Naive thymus-derived CD4-positive, alpha-beta T cell (primary cell): ENCODE measurements around the gene STAT3. TPM values are rescaled to one million over a fixed set of nuclear protein-coding genes. Genes with fewer than 3 reads are reported as not detected.

ENCODE experiments used
- ATAC-seq: fragments of 150-1000 bp; cut with Tn5 transposase; 2 replicates; pipeline ENCODE4 v1.10.0; 2021; ENCODE audit warnings: mild to moderate bottlenecking, moderate library complexity
- CTCF ChIA-PET: fragments of 350-600 bp; sonication (Branson Sonifier 250); formaldehyde crosslinking; loops from one replicate; lab custom pipeline; 2021; ENCODE audit warnings: antibody characterized with exemption; lab: Charles Lee
- POLR2A ChIA-PET: fragments of 350-600 bp; sonication (Branson Sonifier 250); formaldehyde crosslinking; loops from one replicate; lab custom pipeline; 2021; ENCODE audit warnings: antibody characterized with exemption, inconsistent platforms; lab: Charles Lee
- DNase-seq, 9 donors: peaks; one replicate each; pipeline versions ENCODE4 v3.0.0 to v3.0.0-alpha.2; 2020 to 2022; ENCODE audit warnings: mixed read lengths in 1 of 9
- H3K27ac ChIP-seq: one replicate; pipeline ENCODE4 v1.7.0; 2013; ENCODE audit warnings: mild to moderate bottlenecking, low read depth, low read length, moderate library complexity
- H3K27me3 ChIP-seq, 2 donors: one replicate each; pipeline ENCODE4 v1.7.0; 2013; ENCODE audit warnings: low read length in 2 of 2, mild to moderate bottlenecking in 2 of 2, moderate library complexity in 2 of 2; ENCODE audit not compliant: control insufficient read depth in 2 of 2, insufficient read depth in 2 of 2
- H3K36me3 ChIP-seq, 3 experiments: 1 replicate in 2 of 3; 2 replicates in 1 of 3; pipeline ENCODE4 v1.7.0; 2013; ENCODE audit warnings: low read length in 3 of 3, mild to moderate bottlenecking in 3 of 3, moderate library complexity in 1 of 3; ENCODE audit not compliant: insufficient read depth in 3 of 3, control insufficient read depth in 2 of 3
- H3K4me1 ChIP-seq, 2 donors: one replicate each; pipeline ENCODE4 v1.7.0; 2013; ENCODE audit warnings: low read length in 2 of 2, mild to moderate bottlenecking in 2 of 2, moderate library complexity in 1 of 2; ENCODE audit not compliant: control insufficient read depth in 2 of 2, insufficient read depth in 2 of 2
- H3K4me3 ChIP-seq: 2 replicates; pipeline ENCODE4 v1.7.0; 2013; ENCODE audit warnings: mild to moderate bottlenecking, low read length
- H3K9me3 ChIP-seq, 3 experiments: 1 replicate in 2 of 3; 2 replicates in 1 of 3; pipeline ENCODE4 v1.7.0; 2013; ENCODE audit warnings: low read length in 3 of 3; ENCODE audit not compliant: control insufficient read depth in 2 of 3
- H3K27ac Mint-ChIP-seq, 9 donors: one replicate each; pipeline ENCODE4 v1.8.0; 2020 to 2022; ENCODE audit warnings: mixed read lengths in 9 of 9, mild to moderate bottlenecking in 8 of 9, moderate library complexity in 5 of 9, inconsistent platforms in 2 of 9
- H3K27me3 Mint-ChIP-seq, 5 donors: one replicate each; pipeline ENCODE4 v1.8.0; 2021 to 2022; ENCODE audit warnings: mixed read lengths in 5 of 5, mild to moderate bottlenecking in 1 of 5
- H3K36me3 Mint-ChIP-seq, 5 donors: one replicate each; pipeline ENCODE4 v1.8.0; 2020 to 2022; ENCODE audit warnings: mixed read lengths in 5 of 5, mild to moderate bottlenecking in 3 of 5, inconsistent platforms in 1 of 5
- H3K4me1 Mint-ChIP-seq, 7 donors: one replicate each; pipeline ENCODE4 v1.8.0; 2020 to 2022; ENCODE audit warnings: mixed read lengths in 7 of 7, mild to moderate bottlenecking in 3 of 7, inconsistent platforms in 1 of 7
- H3K4me3 Mint-ChIP-seq, 10 donors: one replicate each; pipeline ENCODE4 v1.8.0; 2020 to 2022; ENCODE audit warnings: mild to moderate bottlenecking in 10 of 10, mixed read lengths in 10 of 10, moderate library complexity in 6 of 10, inconsistent platforms in 2 of 10
- H3K9me3 Mint-ChIP-seq, 11 donors: one replicate each; pipeline ENCODE4 v1.8.0; 2020 to 2022; ENCODE audit warnings: mixed read lengths in 11 of 11, mild to moderate bottlenecking in 4 of 11, inconsistent platforms in 1 of 11, moderate library complexity in 1 of 11
- intact Hi-C, 2 donors: fragments of 100-400 bp; cut with micrococcal nuclease; formaldehyde crosslinking; loops; one replicate each; pipeline ENCODE4 v1.15.1; 2023
- polyA plus RNA-seq, 2 donors: library from polyadenylated mRNA; unstranded; fragments of 300-500 nt; fragmentation: Illumina TruSeq; gene quantifications; one replicate each; pipeline ENCODE4 v1.2.3, GENCODE V29; 2021
- total RNA-seq, 6 experiments: library from RNA in 5 of 6; stranded (reverse) in 5 of 6; gene quantifications; 1 replicate in 5 of 6; 2 replicates in 1 of 6; pipeline ENCODE4 v1.2.3 and lab custom pipeline; 2021 to 2026

Gene STAT3
- total and polyA plus RNA-seq, 7 experiments from 2014 or later: 133 to 275 (median 189) TPM

GRCh38 chr17:42312285-42313130 lies 75.7 kb downstream of the STAT3 start:
- H3K36me3 Mint-ChIP-seq: peaks cover 0 to 37% (median 10%) of the 10 kb centered on the region in 5 donors
- DNase-seq (peak; percentile 62 to 81 (median 74)), ATAC-seq (peak; percentile 82)
- peak overlapping the region; percentile 54 to 82 (median 72) for H3K4me3 Mint-ChIP-seq
- no peaks in the 10 kb centered on the region for H3K27me3 Mint-ChIP-seq
- Histone ChIP-seq H3K4me3 (peak overlapping the region; percentile 24), H3K27ac (peak overlapping the region; percentile 69), H3K27me3 (no peaks in the 10 kb centered on the region), H3K9me3 (no peaks in the 10 kb centered on the region), H3K4me1 (peaks cover 13 to 67% of the 10 kb centered on the region in 2 donors), H3K36me3 (peaks cover 7 to 50% (median 8%) of the 10 kb centered on the region in 3 experiments)
- peaks cover 49 to 94% (median 79%) of the 10 kb centered on the region in 7 donors for H3K4me1 Mint-ChIP-seq
- H3K9me3 Mint-ChIP-seq: no peaks in the 10 kb centered on the region
- intact Hi-C loops: loop anchor here (1.0 to 10.0 kb wide), 9 partner anchors 11 to 362 kb away; partner anchors contain the start of genes ATP6V0A1 (in 1 of the 2), DNAJC7 (in 1 of the 2), PLEKHH3 (in 1 of the 2) and STAT5A (in 1 of the 2)
- H3K27ac Mint-ChIP-seq: peak overlapping the region; percentile 62 to 94 (median 85)
- POLR2A ChIA-PET: interaction anchor here (0.6 to 9.1 kb wide), 19 partner anchors 9 to 295 kb away, joined by 3 to 88 read pairs (median 7); partner anchors contain the start of genes DNAJC7, STAT3, STAT5A and STAT5B
- CTCF ChIA-PET: interaction anchor here (0.5 to 9.4 kb wide), 19 partner anchors 10 to 303 kb away, joined by 3 to 54 read pairs (median 4); partner anchors contain the start of gene STAT3

GRCh38 chr17:42312035-42312284 lies 76.3 kb downstream of the STAT3 start:
- H3K36me3 Mint-ChIP-seq: peaks cover 0 to 38% (median 11%) of the 10 kb centered on the region in 5 donors
- no peak for ATAC-seq

GRCh38 chr17:42311240-42312034 lies 76.8 kb downstream of the STAT3 start:
- peaks cover 0 to 34% (median 13%) of the 10 kb centered on the region in 5 donors for H3K36me3 Mint-ChIP-seq
- H3K9me3 Mint-ChIP-seq: no peaks in the 10 kb centered on the region
- Histone ChIP-seq H3K4me1 (peaks cover 13 to 62% of the 10 kb centered on the region in 2 donors), H3K27ac (peak overlapping the region; percentile 69), H3K36me3 (peaks cover 7 to 47% (median 15%) of the 10 kb centered on the region in 3 experiments), H3K9me3 (no peaks in the 10 kb centered on the region), H3K4me3 (no peak overlapping the region), H3K27me3 (no peaks in the 10 kb centered on the region)
- H3K4me3 Mint-ChIP-seq: peak overlapping the region; percentile 62 to 82 (median 72)
- ATAC-seq (peak; percentile 16), DNase-seq (peak in 2 of 9 donors; percentile 14 to 20)
- POLR2A ChIA-PET: interaction anchor here (0.6 to 9.1 kb wide), 16 partner anchors 10 to 480 kb away, joined by 3 to 88 read pairs (median 8); partner anchors contain the start of genes STAT3, STAT5A and STAT5B
- CTCF ChIA-PET: interaction anchor here (0.6 to 9.4 kb wide), 15 partner anchors 8 to 206 kb away, joined by 3 to 54 read pairs (median 4); partner anchors contain the start of gene STAT3
- H3K4me1 Mint-ChIP-seq: peaks cover 47 to 93% (median 78%) of the 10 kb centered on the region in 7 donors
- intact Hi-C loops: loop anchor here (1.0 to 10.0 kb wide), 9 partner anchors 12 to 363 kb away; partner anchors contain the start of genes ATP6V0A1 (in 1 of the 2), DNAJC7 (in 1 of the 2), PLEKHH3 (in 1 of the 2) and STAT5A (in 1 of the 2)
- no peaks in the 10 kb centered on the region for H3K27me3 Mint-ChIP-seq
- peak overlapping the region; percentile 71 to 96 (median 85) for H3K27ac Mint-ChIP-seq

More at GRCh38 chr17:42312035-42312284, 76.3 kb downstream of the STAT3 start:
- Histone ChIP-seq H3K4me1 (peaks cover 13 to 62% of the 10 kb centered on the region in 2 donors), H3K27ac (peak overlapping the region; percentile 69), H3K4me3 (peak overlapping the region; percentile 24), H3K36me3 (peaks cover 7 to 50% (median 10%) of the 10 kb centered on the region in 3 experiments), H3K9me3 (no peaks in the 10 kb centered on the region), H3K27me3 (no peaks in the 10 kb centered on the region)
- H3K4me1 Mint-ChIP-seq: peaks cover 47 to 94% (median 79%) of the 10 kb centered on the region in 7 donors
- H3K9me3 Mint-ChIP-seq: no peaks in the 10 kb centered on the region
- peak overlapping the region; percentile 18 to 82 (median 72) for H3K4me3 Mint-ChIP-seq
- peak in 1 of 9 donors; percentile 18 for DNase-seq
- ChIA-PET CTCF (interaction anchor here (0.5 to 9.4 kb wide), 17 partner anchors 9 to 304 kb away, joined by 3 to 54 read pairs (median 4); partner anchors contain the start of gene STAT3), POLR2A (interaction anchor here (0.7 to 9.1 kb wide), 15 partner anchors 9 to 94 kb away, joined by 3 to 88 read pairs (median 8); partner anchors contain the start of genes STAT3, STAT5A and STAT5B)
- peak overlapping the region; percentile 41 to 94 (median 85) for H3K27ac Mint-ChIP-seq
- H3K27me3 Mint-ChIP-seq: no peaks in the 10 kb centered on the region
- intact Hi-C loops: loop anchor here (1.0 to 10.0 kb wide), 9 partner anchors 11 to 363 kb away; partner anchors contain the start of genes ATP6V0A1 (in 1 of the 2), DNAJC7 (in 1 of the 2), PLEKHH3 (in 1 of the 2) and STAT5A (in 1 of the 2)

GRCh38 chr17:42310787-42311215 lies 77.4 kb downstream of the STAT3 start:
- peak overlapping the region; percentile 29 to 82 (median 66) for H3K4me3 Mint-ChIP-seq
- H3K4me3 ChIP-seq: no peak overlapping the region
- ChIA-PET POLR2A (interaction anchor here (0.6 to 9.1 kb wide), 11 partner anchors 10 to 89 kb away, joined by 3 to 88 read pairs (median 9); partner anchors contain the start of genes STAT3, STAT5A and STAT5B), CTCF (interaction anchor here (0.6 to 9.4 kb wide), 8 partner anchors 11 to 225 kb away, joined by 3 to 54 read pairs (median 4); partner anchors contain the start of gene NAGLU)
- peaks cover 7 to 47% (median 19%) of the 10 kb centered on the region in 3 experiments for H3K36me3 ChIP-seq
- no peaks in the 10 kb centered on the region for H3K27me3 Mint-ChIP-seq
- H3K9me3 ChIP-seq: no peaks in the 10 kb centered on the region
- peak overlapping the region; percentile 69 for H3K27ac ChIP-seq
- peaks cover 50 to 95% (median 80%) of the 10 kb centered on the region in 7 donors for H3K4me1 Mint-ChIP-seq
- H3K36me3 Mint-ChIP-seq: peaks cover 0 to 39% (median 17%) of the 10 kb centered on the region in 5 donors
- no peaks in the 10 kb centered on the region for H3K27me3 ChIP-seq
- H3K9me3 Mint-ChIP-seq: no peaks in the 10 kb centered on the region
- ATAC-seq (no peak), DNase-seq (no peak)
- intact Hi-C loops: loop anchor here (2.0 to 10.0 kb wide), 3 partner anchors 88 to 364 kb away; partner anchors contain the start of genes DNAJC7 (in 1 of the 2) and PLEKHH3 (in 1 of the 2)
- peaks cover 11 to 62% of the 10 kb centered on the region in 2 donors for H3K4me1 ChIP-seq
- peak overlapping the region; percentile 71 to 96 (median 85) for H3K27ac Mint-ChIP-seq

DNA sequence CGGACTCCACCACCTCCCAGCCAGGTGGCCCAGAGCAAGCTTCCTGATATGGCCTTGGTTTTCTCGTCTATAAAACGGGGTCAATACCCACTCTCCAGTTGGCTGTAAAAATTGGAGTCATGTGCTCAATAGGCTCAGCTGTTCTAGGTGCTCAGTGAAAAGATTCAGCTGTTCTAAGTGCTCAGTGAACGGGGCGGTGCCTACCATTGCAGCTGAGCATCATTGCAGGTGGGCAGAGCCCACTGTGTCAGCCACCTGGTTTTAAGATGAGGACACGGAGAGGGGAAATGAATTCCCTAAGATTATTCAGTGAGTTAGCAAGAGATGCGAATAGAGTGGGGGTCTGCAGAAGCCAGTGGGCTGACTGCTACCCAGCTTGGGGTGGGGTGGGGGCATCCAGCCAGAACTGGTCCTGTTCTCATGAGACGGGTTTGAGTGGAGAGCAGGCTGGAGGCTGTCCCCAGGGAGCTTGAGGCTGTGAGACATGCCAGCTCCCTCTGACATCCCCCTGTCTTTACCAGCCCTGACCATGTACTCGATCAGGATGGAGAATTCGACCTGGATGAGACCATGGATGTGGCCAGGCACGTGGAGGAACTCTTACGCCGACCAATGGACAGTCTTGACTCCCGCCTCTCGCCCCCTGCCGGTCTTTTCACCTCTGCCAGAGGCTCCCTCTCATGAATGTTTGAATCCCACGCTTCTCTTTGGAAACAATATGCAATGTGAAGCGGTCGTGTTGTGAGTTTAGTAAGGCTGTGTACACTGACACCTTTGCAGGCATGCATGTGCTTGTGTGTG lies 78.1 kb downstream of the STAT3 start:
- Mint-ChIP-seq H3K4me1 (peaks cover 46 to 91% (median 76%) of the 10 kb centered on the region in 7 donors), H3K4me3 (peak overlapping the region in 5 of 10 donors; percentile 29 to 82 (median 63)), H3K36me3 (peaks cover 0 to 40% (median 18%) of the 10 kb centered on the region in 5 donors), H3K27ac (peak overlapping the region; percentile 71 to 96 (median 85)), H3K27me3 (no peaks in the 10 kb centered on the region), H3K9me3 (no peaks in the 10 kb centered on the region)
- peak overlapping the region; percentile 69 for H3K27ac ChIP-seq
- H3K4me3 ChIP-seq: no peak overlapping the region
- H3K36me3 ChIP-seq: peaks cover 7 to 47% (median 19%) of the 10 kb centered on the region in 3 experiments
- no peaks in the 10 kb centered on the region for H3K27me3 ChIP-seq
- ChIA-PET POLR2A (interaction anchor here (0.9 to 9.1 kb wide), 8 partner anchors 10 to 88 kb away, joined by 3 to 88 read pairs (median 11); partner anchors contain the start of genes STAT3, STAT5A and STAT5B), CTCF (interaction anchor here (0.7 to 9.4 kb wide), 7 partner anchors 12 to 226 kb away, joined by 3 to 54 read pairs (median 3); partner anchors contain the start of genes NAGLU and STAT5A)
- H3K9me3 ChIP-seq: no peaks in the 10 kb centered on the region
- no peak for ATAC-seq
- intact Hi-C loops: loop anchor here (2.0 to 10.0 kb wide), 3 partner anchors 87 to 365 kb away; partner anchors contain the start of genes DNAJC7 (in 1 of the 2) and PLEKHH3 (in 1 of the 2)
- peaks cover 6 to 60% of the 10 kb centered on the region in 2 donors for H3K4me1 ChIP-seq
- no peak for DNase-seq
